Measurements from ENCODE around the gene HSP90B1.

DNA sequence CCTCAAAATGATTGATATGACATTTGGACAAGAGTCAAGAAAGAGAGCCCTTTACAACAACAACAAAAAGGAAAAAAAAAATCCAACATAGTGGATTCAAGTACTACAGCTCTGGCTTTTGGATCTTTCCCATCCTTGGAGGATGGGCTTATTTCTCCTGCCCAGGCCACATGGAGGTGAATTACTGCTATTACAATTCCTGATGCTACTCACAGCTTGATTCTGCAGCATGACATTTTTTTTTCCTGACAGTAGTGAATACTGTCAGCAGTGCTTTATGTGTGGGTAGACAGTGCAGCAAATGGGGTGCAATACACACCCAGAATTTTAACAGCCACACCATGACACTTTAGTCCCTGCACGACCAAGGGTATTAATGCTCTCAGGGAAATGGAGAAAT lies 42.5 kb upstream of the HSP90B1 start:
- no peak for TF ChIP-seq EZH2phosphoT487 (IDR thresholded peaks at IDR 0.05; ENCODE audit: borderline replicate concordance)
- TF ChIP-seq, protein P1, sequence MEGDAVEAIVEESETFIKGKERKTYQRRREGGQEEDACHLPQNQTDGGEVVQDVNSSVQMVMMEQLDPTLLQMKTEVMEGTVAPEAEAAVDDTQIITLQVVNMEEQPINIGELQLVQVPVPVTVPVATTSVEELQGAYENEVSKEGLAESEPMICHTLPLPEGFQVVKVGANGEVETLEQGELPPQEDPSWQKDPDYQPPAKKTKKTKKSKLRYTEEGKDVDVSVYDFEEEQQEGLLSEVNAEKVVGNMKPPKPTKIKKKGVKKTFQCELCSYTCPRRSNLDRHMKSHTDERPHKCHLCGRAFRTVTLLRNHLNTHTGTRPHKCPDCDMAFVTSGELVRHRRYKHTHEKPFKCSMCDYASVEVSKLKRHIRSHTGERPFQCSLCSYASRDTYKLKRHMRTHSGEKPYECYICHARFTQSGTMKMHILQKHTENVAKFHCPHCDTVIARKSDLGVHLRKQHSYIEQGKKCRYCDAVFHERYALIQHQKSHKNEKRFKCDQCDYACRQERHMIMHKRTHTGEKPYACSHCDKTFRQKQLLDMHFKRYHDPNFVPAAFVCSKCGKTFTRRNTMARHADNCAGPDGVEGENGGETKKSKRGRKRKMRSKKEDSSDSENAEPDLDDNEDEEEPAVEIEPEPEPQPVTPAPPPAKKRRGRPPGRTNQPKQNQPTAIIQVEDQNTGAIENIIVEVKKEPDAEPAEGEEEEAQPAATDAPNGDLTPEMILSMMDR (conservative IDR thresholded peaks at IDR 0.05; ENCODE audit: low read length), result no peak
